B cell (primary cell): ENCODE data around the gene CEP85L. TPM values are rescaled to one million over a fixed set of nuclear protein-coding genes. Genes with fewer than 3 reads are reported as not detected.
"Not testable (repeated sequence)": the region's sequence is repeated elsewhere in the genome, so short reads cannot be mapped to it uniquely, and the experiment has no call there.

Source experiments
- ATAC-seq: fragments of 200-7000 bp; cut with Tn5 transposase; one replicate; pipeline ENCODE4 v1.10.0; 2021; ENCODE audit warnings: low read depth, mild to moderate bottlenecking, moderate number of reproducible peaks, moderate library complexity
- CTCF ChIA-PET: fragments of 350-600 bp; sonication (Branson Sonifier 250); formaldehyde crosslinking; loops from one replicate; lab custom pipeline; 2021; ENCODE audit warnings: antibody characterized with exemption, inconsistent platforms; lab: Charles Lee
- POLR2A ChIA-PET: fragments of 350-600 bp; sonication (Branson Sonifier 250); formaldehyde crosslinking; loops from one replicate; lab custom pipeline; 2021; ENCODE audit warnings: antibody characterized with exemption; lab: Charles Lee
- DNase-seq: peaks from one replicate; pipeline ENCODE4 v3.0.0; 2013
- H2AFZ ChIP-seq: 2 replicates; pipeline ENCODE4 v1.6.1; 2012; ENCODE audit warnings: mild to moderate bottlenecking, low read depth, low read length; ENCODE audit not compliant: insufficient read depth, poor library complexity, severe bottlenecking
- H3K27ac ChIP-seq, 2 donors: 1 replicate in 1 of 2; 2 replicates in 1 of 2; pipeline ENCODE4 v1.5.1; 2012 to 2013; ENCODE audit warnings: low read length in 2 of 2, mild to moderate bottlenecking in 2 of 2, moderate library complexity in 1 of 2
- H3K27me3 ChIP-seq, 4 experiments: fragments of 200-600 bp in 1 of 4; sonication (generic) in 1 of 4; replicated peaks in 1 of 4; 1 replicate in 2 of 4; 2 replicates in 2 of 4; pipeline versions ENCODE4 v1.6.1 to v1.7.0; 2013 to 2016; ENCODE audit warnings: low read length in 3 of 4, mild to moderate bottlenecking in 2 of 4, mixed read lengths in 1 of 4, moderate library complexity in 1 of 4; ENCODE audit not compliant: insufficient read depth in 4 of 4, control insufficient read depth in 3 of 4; ENCODE audit errors: control extremely low read depth in 1 of 4
- H3K36me3 ChIP-seq, 2 experiments: replicated peaks in 1 of 2; 1 replicate in 1 of 2; 2 replicates in 1 of 2; pipeline versions ENCODE4 v1.6.1 to v1.7.1; 2013; ENCODE audit warnings: low read length in 1 of 2; ENCODE audit not compliant: insufficient read depth in 2 of 2, control insufficient read depth in 1 of 2; ENCODE audit errors: control extremely low read depth in 1 of 2, extremely low read depth in 1 of 2
- H3K4me1 ChIP-seq, 2 donors: fragments of 200-600 bp in 1 of 2; sonication (generic) in 1 of 2; 1 replicate in 1 of 2; 2 replicates in 1 of 2; pipeline versions ENCODE4 v1.5.1 to v1.6.1; 2013 to 2017; ENCODE audit warnings: low read length in 2 of 2; ENCODE audit not compliant: control insufficient read depth in 2 of 2, insufficient read depth in 2 of 2
- H3K4me2 ChIP-seq: replicated peaks from 2 replicates; pipeline ENCODE3; 2012; ENCODE audit warnings: mild to moderate bottlenecking, low read depth, low read length; ENCODE audit not compliant: poor library complexity, severe bottlenecking
- H3K4me3 ChIP-seq, 5 experiments: fragments of 200-600 bp in 1 of 5; sonication (generic) in 1 of 5; 1 replicate in 3 of 5; 2 replicates in 2 of 5; pipeline versions ENCODE4 v1.5.1 to v1.7.0; 2011 to 2016; ENCODE audit warnings: low read length in 4 of 5, mild to moderate bottlenecking in 4 of 5, low read depth in 2 of 5, control low read depth in 1 of 5, moderate library complexity in 1 of 5; ENCODE audit not compliant: insufficient read depth in 1 of 5; ENCODE audit errors: control extremely low read depth in 1 of 5, extremely low read depth in 1 of 5
- H3K79me2 ChIP-seq: fragments of 200-600 bp; sonication (generic); one replicate; pipeline ENCODE4 v1.6.0; 2016; ENCODE audit warnings: low read length; ENCODE audit not compliant: control insufficient read depth, insufficient read depth
- H3K9ac ChIP-seq: fragments of 200-600 bp; sonication (generic); 2 replicates; pipeline ENCODE4 v1.6.1; 2017; ENCODE audit warnings: mild to moderate bottlenecking, low read length, moderate library complexity
- H3K9me3 ChIP-seq, 3 donors: one replicate each; pipeline versions ENCODE4 v1.6.1 to v1.7.1; 2013; ENCODE audit warnings: low read length in 2 of 3; ENCODE audit not compliant: control insufficient read depth in 2 of 3, insufficient read depth in 1 of 3; ENCODE audit errors: control extremely low read depth in 1 of 3
- H4K20me1 ChIP-seq: 2 replicates; pipeline ENCODE4 v1.6.0; 2012; ENCODE audit warnings: mild to moderate bottlenecking, low read length; ENCODE audit not compliant: insufficient read depth, control insufficient read depth, poor library complexity, severe bottlenecking
- H3K27ac Mint-ChIP-seq: one replicate; pipeline ENCODE4 v1.8.0; 2021; ENCODE audit warnings: mixed read lengths
- H3K27me3 Mint-ChIP-seq: one replicate; pipeline ENCODE4 v1.8.0; 2021; ENCODE audit warnings: mixed read lengths
- H3K4me1 Mint-ChIP-seq: one replicate; pipeline ENCODE4 v1.8.0; 2021; ENCODE audit warnings: mixed read lengths
- H3K4me3 Mint-ChIP-seq: one replicate; pipeline ENCODE4 v1.8.0; 2021; ENCODE audit warnings: mixed read lengths
- H3K9me3 Mint-ChIP-seq: one replicate; pipeline ENCODE4 v1.8.0; 2022; ENCODE audit warnings: mixed read lengths; ENCODE audit not compliant: insufficient read depth
- CTCF ChIP-seq: fragments of 200-600 bp; IDR thresholded peaks from one replicate; pipeline ENCODE4 v1.8.0; 2022; ENCODE audit warnings: antibody characterized with exemption, mild to moderate bottlenecking
- EZH2 ChIP-seq: IDR thresholded peaks from 2 replicates; pipeline ENCODE4 v1.6.1; 2012; ENCODE audit warnings: borderline replicate concordance, low read depth, mild to moderate bottlenecking, moderate library complexity, low read length; ENCODE audit not compliant: insufficient read depth, poor library complexity, severe bottlenecking
- WGBS: methylation state at CpG from one replicate; pipeline ENCODE4 v1.1.5; 2013; ENCODE audit warnings: missing lambda C conversion rate; ENCODE audit not compliant: insufficient coverage; 5-methylcytosine and 5-hydroxymethylcytosine counted together
- intact Hi-C: fragments of 100-400 bp; cut with micrococcal nuclease; formaldehyde crosslinking; loops from one replicate; pipeline ENCODE4 v1.10.0; 2022
- polyA plus RNA-seq: library from polyadenylated mRNA; depleted of rRNA; stranded (reverse); fragments of >200 nt; gene quantifications from 2 replicates; pipeline ENCODE4 v1.2.3, GENCODE V29; 2012
- total RNA-seq, 2 donors: library from RNA; stranded (reverse); fragments of 120-200 nt in 1 of 2; gene quantifications; 1 replicate in 1 of 2; 2 replicates in 1 of 2; pipeline versions ENCODE4 v1.2.3 to v1.2.4, GENCODE V29; 2013 to 2022

The CEP85L gene
- total and polyA plus RNA-seq, 2 donors (not counting 1 experiment from before 2014, with no cell fraction given) = 7.6 to 32.1 TPM

GRCh38 chr6:118421312-118421711, 230.1 kb downstream of the CEP85L start:
- H3K27me3 Mint-ChIP-seq, H3K27ac Mint-ChIP-seq, H3K4me1 Mint-ChIP-seq, ATAC-seq, intact Hi-C loops, H2AFZ ChIP-seq, H3K36me3 ChIP-seq, H3K27me3 ChIP-seq, H3K4me3 Mint-ChIP-seq, H3K4me1 ChIP-seq, H3K27ac ChIP-seq, H3K4me2 ChIP-seq, CTCF ChIA-PET, DNase-seq, H3K9me3 ChIP-seq, H3K9me3 Mint-ChIP-seq, H3K9ac ChIP-seq, H3K79me2 ChIP-seq, H3K4me3 ChIP-seq, H4K20me1 ChIP-seq, POLR2A ChIA-PET: not testable (repeated sequence)
- WGBS = 87% methylated on average over 5 of the region's 5 CpGs

- H3K79me2 ChIP-seq = no peaks in the 10 kb centered on the region
- H2AFZ ChIP-seq = no peak overlapping the region
- no peak overlapping the region for H3K4me2 ChIP-seq
- ChIA-PET CTCF (interaction anchor here (0.9 kb wide), 1 partner anchor 13 kb away, joined by 3 read pairs; no protein-coding TSS in a partner anchor), POLR2A (no interaction called here)
- H3K4me1 ChIP-seq = no peaks in the 10 kb centered on the region
- peaks cover 0 to 4% (median 0%) of the 10 kb centered on the region in 3 donors for H3K9me3 ChIP-seq
- intact Hi-C loops = no loop called here
- H4K20me1 ChIP-seq = no peaks in the 10 kb centered on the region
- no peaks in the 10 kb centered on the region for H3K36me3 ChIP-seq
- no peak for DNase-seq
- ATAC-seq = no peak
- H3K27ac ChIP-seq = no peak overlapping the region
- Mint-ChIP-seq H3K9me3 (peaks cover 3% of the 10 kb centered on the region), H3K27ac (no peak overlapping the region), H3K4me1 (no peaks in the 10 kb centered on the region), H3K4me3 (no peak overlapping the region), H3K27me3 (peaks cover 3% of the 10 kb centered on the region)
- TF ChIP-seq CTCF (no peak), EZH2 (no peak)
- no peak overlapping the region for H3K4me3 ChIP-seq
- no peak overlapping the region for H3K9ac ChIP-seq
- no peaks in the 10 kb centered on the region for H3K27me3 ChIP-seq
These were observed 231.7 kb downstream of the CEP85L start for GRCh38 chr6:118419448-118420394.

Other genes with a start within 250 kb of the CEP85L start
- not detected in 2 replicates for gene PLN, start 103.3 kb downstream of the CEP85L start, total RNA-seq
- gene PLN, start 103.3 kb downstream of the CEP85L start, polyA plus RNA-seq = not detected in 2 replicates
- gene ASF1A, start 242.6 kb upstream of the CEP85L start, total RNA-seq = 25.3 and 27.3 TPM in 2 replicates
- gene ASF1A, start 242.6 kb upstream of the CEP85L start, polyA plus RNA-seq = 4.0 TPM in 2 replicates